Astrocyte of the cerebellum (primary cell): Measurements from ENCODE around the gene GRID1.

Source experiments
- DNase-seq: peaks from one replicate; pipeline ENCODE4 v3.0.0-alpha.2; 2011; ENCODE audit warnings: low read depth
- H3K4me3 ChIP-seq: 2 replicates; pipeline ENCODE4 v1.5.1; 2011; ENCODE audit warnings: mild to moderate bottlenecking, low read depth, low read length, moderate library complexity
- in situ Hi-C: cut with HindIII; loops from 2 replicates; pipeline ENCODE4 v1.10.0; 2017; ENCODE audit warnings: low sequenced_read_pairs
- TF ChIP-seq, protein P1 (sequence below): IDR thresholded peaks from 2 replicates; pipeline ENCODE4 v1.5.1; 2012; ENCODE audit warnings: low read length, low read depth, moderate library complexity, mild to moderate bottlenecking; ENCODE audit errors: missing control alignments

Gene GRID1

DNA sequence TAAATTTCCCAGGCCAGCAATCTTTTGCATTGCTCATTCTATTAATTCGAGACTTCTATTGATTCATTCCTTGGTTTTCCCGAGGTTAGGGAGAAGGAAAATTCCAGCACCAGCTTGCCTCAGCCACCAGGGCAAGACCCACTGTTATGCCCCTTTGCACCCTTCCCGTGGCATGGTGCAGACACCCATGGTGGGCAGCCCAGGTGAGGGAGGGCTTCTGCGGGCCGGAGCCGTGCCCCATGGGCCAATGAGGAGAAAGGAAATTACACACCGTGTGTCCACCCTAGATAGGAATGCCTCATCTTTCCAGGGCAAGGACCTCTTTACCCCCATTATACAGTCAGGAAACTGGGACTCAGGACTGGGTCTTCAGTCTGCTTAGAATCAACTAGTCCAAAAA is 4.5 kb upstream of the GRID1 start:
- in situ Hi-C loops = no loop called here
- TF ChIP-seq, protein P1, sequence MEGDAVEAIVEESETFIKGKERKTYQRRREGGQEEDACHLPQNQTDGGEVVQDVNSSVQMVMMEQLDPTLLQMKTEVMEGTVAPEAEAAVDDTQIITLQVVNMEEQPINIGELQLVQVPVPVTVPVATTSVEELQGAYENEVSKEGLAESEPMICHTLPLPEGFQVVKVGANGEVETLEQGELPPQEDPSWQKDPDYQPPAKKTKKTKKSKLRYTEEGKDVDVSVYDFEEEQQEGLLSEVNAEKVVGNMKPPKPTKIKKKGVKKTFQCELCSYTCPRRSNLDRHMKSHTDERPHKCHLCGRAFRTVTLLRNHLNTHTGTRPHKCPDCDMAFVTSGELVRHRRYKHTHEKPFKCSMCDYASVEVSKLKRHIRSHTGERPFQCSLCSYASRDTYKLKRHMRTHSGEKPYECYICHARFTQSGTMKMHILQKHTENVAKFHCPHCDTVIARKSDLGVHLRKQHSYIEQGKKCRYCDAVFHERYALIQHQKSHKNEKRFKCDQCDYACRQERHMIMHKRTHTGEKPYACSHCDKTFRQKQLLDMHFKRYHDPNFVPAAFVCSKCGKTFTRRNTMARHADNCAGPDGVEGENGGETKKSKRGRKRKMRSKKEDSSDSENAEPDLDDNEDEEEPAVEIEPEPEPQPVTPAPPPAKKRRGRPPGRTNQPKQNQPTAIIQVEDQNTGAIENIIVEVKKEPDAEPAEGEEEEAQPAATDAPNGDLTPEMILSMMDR = no peak
- DNase-seq = no peak
- no peak overlapping the region for H3K4me3 ChIP-seq

DNA sequence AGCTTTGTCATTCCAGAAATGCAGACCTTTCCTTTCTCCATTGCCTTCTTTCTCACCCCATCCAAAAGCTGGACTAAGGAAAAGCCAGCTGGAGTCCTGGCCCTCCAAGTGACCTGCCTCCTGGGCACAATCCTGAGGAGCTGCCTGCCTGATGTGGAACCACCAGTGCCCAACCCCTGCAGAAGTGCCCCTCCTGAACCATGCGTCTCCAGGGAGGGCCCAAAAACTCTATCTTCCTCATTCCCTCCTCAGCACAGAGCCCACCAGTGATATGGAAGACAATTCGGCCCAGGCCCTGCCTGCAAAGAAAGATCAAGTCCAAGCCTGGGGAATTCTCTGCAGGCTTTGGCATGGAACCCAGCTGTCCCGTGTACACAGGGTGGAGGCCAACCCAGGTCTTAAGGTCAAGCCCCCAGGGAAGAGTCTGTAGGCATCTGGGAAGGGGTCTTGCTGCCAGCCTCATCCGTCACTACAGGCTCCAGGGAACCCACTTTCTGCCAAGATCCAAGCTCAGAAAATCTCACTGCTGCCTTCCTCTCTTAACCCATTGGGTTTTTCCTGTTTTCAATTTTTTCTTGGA is 3.5 kb upstream of the GRID1 start:
- in situ Hi-C loops = no loop called here
- no peak overlapping the region for H3K4me3 ChIP-seq
- TF ChIP-seq, protein P1 = no peak
- DNase-seq = no peak

DNA sequence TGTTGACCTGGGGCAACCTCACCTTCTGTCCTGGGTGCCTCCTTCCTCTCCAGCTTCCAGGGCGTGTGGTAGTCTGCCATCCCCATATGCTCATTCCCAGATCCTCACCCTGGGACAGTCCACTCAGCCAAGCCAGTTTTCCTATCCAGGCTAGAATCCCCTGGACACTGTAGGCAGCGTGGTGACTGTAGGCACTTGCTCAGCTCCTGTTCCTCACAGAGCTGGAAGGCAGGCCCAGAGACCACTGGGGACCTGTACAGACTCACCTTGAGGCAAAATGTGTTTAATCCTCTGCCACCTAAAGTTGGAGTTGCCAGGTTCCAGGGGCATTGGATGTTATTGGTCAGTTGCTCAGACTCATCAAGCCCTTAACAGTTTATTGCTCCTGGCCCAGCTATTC is 2.4 kb upstream of the GRID1 start:
- no peak for DNase-seq
- no peak overlapping the region for H3K4me3 ChIP-seq
- in situ Hi-C loops = no loop called here
- TF ChIP-seq, protein P1 = no peak

DNA sequence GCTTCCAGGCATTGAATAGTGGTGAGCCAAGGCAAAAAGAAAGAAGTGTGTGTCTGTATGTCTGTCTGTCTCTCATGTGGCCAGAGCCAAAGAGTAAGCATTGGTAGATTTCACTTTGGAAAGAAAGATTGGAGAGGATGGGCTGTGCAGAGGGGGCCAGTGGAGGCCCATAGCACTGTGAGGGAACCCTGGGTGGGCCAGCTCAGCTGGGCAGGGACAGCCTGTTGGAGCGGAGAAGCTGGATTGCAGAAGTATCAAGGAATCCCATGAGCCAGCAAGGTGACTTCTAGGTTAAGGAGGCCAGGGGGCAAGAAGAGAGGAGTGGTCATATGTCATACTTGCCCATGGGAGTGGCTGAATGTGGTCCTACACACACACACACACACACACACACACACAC is 1.5 kb upstream of the GRID1 start:
- DNase-seq = no peak
- no peak overlapping the region for H3K4me3 ChIP-seq
- TF ChIP-seq, protein P1 = no peak
- in situ Hi-C loops = no loop called here

DNA sequence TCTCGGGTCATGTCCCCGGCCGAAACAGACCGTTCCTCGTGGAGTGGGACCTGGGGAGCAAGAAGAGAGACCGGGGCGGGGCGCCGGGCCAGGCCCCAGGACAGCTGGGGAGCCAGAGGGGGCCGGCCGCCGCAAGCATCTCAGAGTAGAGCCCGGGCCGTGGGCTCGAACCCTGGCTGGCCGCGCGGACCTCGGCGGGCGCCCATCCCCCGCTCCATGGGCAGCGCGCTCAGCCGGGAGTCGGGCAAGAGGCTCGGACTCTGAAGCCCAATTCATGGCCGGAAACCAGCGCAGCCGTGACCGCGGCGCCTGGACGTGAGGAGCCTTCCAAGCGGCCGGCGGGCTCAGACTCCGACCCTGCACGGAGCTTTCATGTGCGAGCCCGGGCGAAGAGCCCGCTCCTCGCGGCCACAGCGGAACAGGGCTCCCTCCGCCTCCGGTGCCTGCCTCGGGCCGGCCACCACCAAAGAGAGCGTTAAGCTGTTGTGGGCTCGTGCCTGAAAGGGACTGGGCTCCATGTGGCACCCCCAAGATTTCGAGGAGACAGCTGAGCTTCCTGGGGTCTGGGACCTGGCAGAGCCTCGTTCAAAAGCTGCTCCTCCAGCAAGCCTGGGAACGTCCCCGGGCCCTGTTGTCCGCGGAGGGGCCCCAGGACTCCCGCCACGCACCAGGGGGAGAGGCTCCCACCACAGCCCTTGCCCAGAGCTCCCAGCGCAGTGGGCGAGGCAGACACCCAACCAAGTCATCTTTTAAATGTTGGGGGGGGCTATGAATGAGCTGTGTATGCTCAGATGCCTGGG is 757 bp upstream of the GRID1 start:
- no peak for DNase-seq
- in situ Hi-C loops = no loop called here
- TF ChIP-seq, protein P1 = no peak
- H3K4me3 ChIP-seq = peak overlapping the region; percentile 20

DNA sequence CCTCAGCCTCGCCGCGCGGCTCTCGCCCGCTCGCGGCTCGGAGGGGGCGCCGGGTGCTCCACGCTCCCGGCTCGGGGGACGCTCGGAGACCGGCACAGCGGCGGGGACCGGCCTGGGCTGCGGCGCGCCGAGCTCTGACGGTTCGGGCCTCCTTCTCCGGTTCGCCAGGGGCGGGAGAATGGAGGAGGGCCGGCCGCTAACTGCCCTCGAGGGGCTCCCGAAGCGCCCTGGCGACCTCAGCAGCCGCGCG is 232 bp upstream of the GRID1 start:
- no peak for DNase-seq
- in situ Hi-C loops = no loop called here
- TF ChIP-seq, protein P1 = no peak
- peak overlapping the region; percentile 20 for H3K4me3 ChIP-seq
